K562 (cell line): ENCODE measurements around the gene ECT2. TPM values are rescaled to one million over a fixed set of nuclear protein-coding genes. Genes with fewer than 3 reads are reported as not detected.

Experiments
- ARID4B ChIP-seq: sonication (generic); formaldehyde crosslinking; IDR thresholded peaks from 2 replicates; pipeline ENCODE4 v1.8.0; 2022; ENCODE audit warnings: mild to moderate bottlenecking, missing genetic modification reagents
- DLX4 ChIP-seq: fragments of 250-450 bp; sonication (Bioruptor Pico); IDR thresholded peaks from 2 replicates; pipeline ENCODE4 v1.6.1; 2021; ENCODE audit warnings: mild to moderate bottlenecking
- EGR1 ChIP-seq: fragments of 450-650 bp; conservative IDR thresholded peaks from 2 replicates; pipeline ENCODE4 v1.6.1; 2017; ENCODE audit warnings: mild to moderate bottlenecking
- FOXM1 ChIP-seq, 2 experiments: fragments of 450-650 bp in 1 of 2; sonication (generic) in 1 of 2; formaldehyde crosslinking in 1 of 2; IDR thresholded peaks; 2 replicates each; pipeline versions ENCODE4 v1.6.1 to v1.9.0; 2017 to 2022; ENCODE audit warnings: low read depth in 2 of 2, mild to moderate bottlenecking in 2 of 2, missing genetic modification reagents in 1 of 2, moderate library complexity in 1 of 2
- KLF1 ChIP-seq: fragments of 450-650 bp; IDR thresholded peaks from 2 replicates; pipeline ENCODE4 v1.6.1; 2016; ENCODE audit warnings: missing genetic modification characterization, missing compliant biosample characterization
- LEF1 ChIP-seq: fragments of 450-650 bp; IDR thresholded peaks from 2 replicates; pipeline ENCODE4 v1.6.1; 2016; ENCODE audit warnings: mild to moderate bottlenecking
- SMAD4 ChIP-seq: fragments of 250-450 bp; sonication (Bioruptor Pico); conservative IDR thresholded peaks from 2 replicates; pipeline ENCODE4 v1.8.0; 2021; ENCODE audit warnings: inconsistent platforms, mild to moderate bottlenecking, moderate library complexity
- SMARCB1 ChIP-seq: IDR thresholded peaks from 2 replicates; pipeline ENCODE4 v1.6.1; 2011; ENCODE audit warnings: improper control_type of control experiment, low read depth; ENCODE audit not compliant: insufficient read length
- TEAD4 ChIP-seq, 2 experiments: sonication (generic) in 1 of 2; formaldehyde crosslinking in 1 of 2; IDR thresholded peaks; 2 replicates each; pipeline versions ENCODE4 v1.6.1 to v1.8.0; 2012 to 2022; ENCODE audit warnings: borderline replicate concordance in 1 of 2, inconsistent platforms in 1 of 2, low read length in 1 of 2, mild to moderate bottlenecking in 1 of 2, missing genetic modification reagents in 1 of 2
- ZNF124 ChIP-seq: sonication (generic); formaldehyde crosslinking; IDR thresholded peaks from 2 replicates; pipeline ENCODE4 v1.8.1; 2022; ENCODE audit warnings: missing genetic modification reagents
- ZNF408 ChIP-seq: fragments of 250-450 bp; sonication (Bioruptor Pico); IDR thresholded peaks from 2 replicates; pipeline ENCODE4 v1.4.0; 2020; ENCODE audit warnings: low read depth, mild to moderate bottlenecking, moderate library complexity
- polyA plus RNA-seq, 8 experiments: library from polyadenylated mRNA; depleted of rRNA in 4 of 8; stranded (reverse) in 5 of 8; unstranded in 3 of 8; fragments of >200 nt; fragmentation: Nextera tagmentation in 2 of 8; fragmentation: Illumina TruSeq in 1 of 8; extraction: Ambion mirVana in 2 of 8; extraction: Trizol in 1 of 8; gene quantifications; 2 replicates each; pipeline versions ENCODE4 v1.2.1 to v1.2.3, GENCODE V29; 2011 to 2014; ENCODE audit warnings: inconsistent platforms in 1 of 8, missing spikeins in 1 of 8
- total RNA-seq, 7 experiments: library from RNA; depleted of rRNA in 6 of 7; stranded (reverse); fragments of >200 nt in 6 of 7; fragmentation: Illumina TruSeq in 2 of 7; extraction: Trizol in 2 of 7; gene quantifications; 2 replicates each; pipeline versions ENCODE4 v1.2.1 to v1.2.3, GENCODE V29; 2011 to 2021; ENCODE audit warnings: low replicate concordance in 1 of 7
- TF ChIP-seq, protein P1 (sequence below): fragments of 250-450 bp; sonication (Bioruptor Pico); IDR thresholded peaks from 2 replicates; pipeline ENCODE4 v1.8.0; 2021; ENCODE audit warnings: moderate library complexity, mild to moderate bottlenecking, inconsistent platforms
- TF ChIP-seq, protein P2 (sequence below): sonication (generic); formaldehyde crosslinking; IDR thresholded peaks from 2 replicates; pipeline ENCODE4 v1.8.0; 2022; ENCODE audit warnings: mild to moderate bottlenecking, low read depth, missing genetic modification reagents

The ECT2 gene
- total and polyA plus RNA-seq, 9 of the 15 experiments (the other 6 are each of a cell fraction or from before 2014, with no cell fraction given): 19.0 to 53.0 (median 36.5) TPM

GRCh38 chr3:172750368-172751174, at the start of gene ECT2 (continued):
- no peak for TF ChIP-seq KLF1
- TF ChIP-seq, protein P1, sequence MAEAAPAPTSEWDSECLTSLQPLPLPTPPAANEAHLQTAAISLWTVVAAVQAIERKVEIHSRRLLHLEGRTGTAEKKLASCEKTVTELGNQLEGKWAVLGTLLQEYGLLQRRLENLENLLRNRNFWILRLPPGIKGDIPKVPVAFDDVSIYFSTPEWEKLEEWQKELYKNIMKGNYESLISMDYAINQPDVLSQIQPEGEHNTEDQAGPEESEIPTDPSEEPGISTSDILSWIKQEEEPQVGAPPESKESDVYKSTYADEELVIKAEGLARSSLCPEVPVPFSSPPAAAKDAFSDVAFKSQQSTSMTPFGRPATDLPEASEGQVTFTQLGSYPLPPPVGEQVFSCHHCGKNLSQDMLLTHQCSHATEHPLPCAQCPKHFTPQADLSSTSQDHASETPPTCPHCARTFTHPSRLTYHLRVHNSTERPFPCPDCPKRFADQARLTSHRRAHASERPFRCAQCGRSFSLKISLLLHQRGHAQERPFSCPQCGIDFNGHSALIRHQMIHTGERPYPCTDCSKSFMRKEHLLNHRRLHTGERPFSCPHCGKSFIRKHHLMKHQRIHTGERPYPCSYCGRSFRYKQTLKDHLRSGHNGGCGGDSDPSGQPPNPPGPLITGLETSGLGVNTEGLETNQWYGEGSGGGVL (CRISPR knock-in tag): no peak
- peak; percentile 100 for TF ChIP-seq FOXM1 (IDR thresholded peaks at IDR 0.05; ENCODE audit: low read depth)
- peak; percentile 99 for TF ChIP-seq FOXM1 (CRISPR knock-in tag; IDR thresholded peaks at IDR 0.05; ENCODE audit: low read depth)
- TF ChIP-seq TEAD4 (IDR thresholded peaks at IDR 0.05; ENCODE audit: low read length): no peak; the same call in 1 of the 2 replicates
- no peak for TF ChIP-seq TEAD4 (CRISPR knock-in tag; IDR thresholded peaks at IDR 0.05; ENCODE audit: borderline replicate concordance)
- TF ChIP-seq SMARCB1: no peak
- TF ChIP-seq EGR1: no peak
- 0 out of 2 replicates have a peak, but pooled peaks have one; percentile 24 for TF ChIP-seq LEF1
- no peak for TF ChIP-seq DLX4
- no peak for TF ChIP-seq SMAD4 (CRISPR knock-in tag)
- TF ChIP-seq, protein P2, sequence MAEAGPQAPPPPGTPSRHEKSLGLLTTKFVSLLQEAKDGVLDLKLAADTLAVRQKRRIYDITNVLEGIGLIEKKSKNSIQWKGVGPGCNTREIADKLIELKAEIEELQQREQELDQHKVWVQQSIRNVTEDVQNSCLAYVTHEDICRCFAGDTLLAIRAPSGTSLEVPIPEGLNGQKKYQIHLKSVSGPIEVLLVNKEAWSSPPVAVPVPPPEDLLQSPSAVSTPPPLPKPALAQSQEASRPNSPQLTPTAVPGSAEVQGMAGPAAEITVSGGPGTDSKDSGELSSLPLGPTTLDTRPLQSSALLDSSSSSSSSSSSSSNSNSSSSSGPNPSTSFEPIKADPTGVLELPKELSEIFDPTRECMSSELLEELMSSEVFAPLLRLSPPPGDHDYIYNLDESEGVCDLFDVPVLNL (CRISPR knock-in tag): peak; percentile 90; the same call in 1 of the 2 replicates
- 0 out of 2 replicates have a peak, but pooled peaks have one; percentile 49 for TF ChIP-seq ARID4B (CRISPR knock-in tag)
- no peak for TF ChIP-seq ZNF408 (CRISPR knock-in tag)
- TF ChIP-seq ZNF124 (CRISPR knock-in tag): no peak
